Uterus (tissue), 4 donors: ENCODE data around the gene TNK1. TPM values are rescaled to one million over a fixed set of nuclear protein-coding genes. Genes with fewer than 3 reads are reported as not detected.

Experiments
- DNase-seq, 2 donors: peaks; one replicate each; pipeline ENCODE4 v3.0.0-alpha.2; 2019 to 2020
- H3K27ac ChIP-seq, 2 donors: fragments of 200-600 bp; sonication (generic); 1 replicate in 1 of 2; 2 replicates in 1 of 2; pipeline ENCODE4 v1.5.1; 2016 to 2018
- H3K27me3 ChIP-seq, 2 donors: fragments of 200-600 bp; sonication (generic); one replicate each; pipeline ENCODE4 v1.5.1; 2018 to 2019; ENCODE audit warnings: control low read depth in 1 of 2
- H3K36me3 ChIP-seq, 2 donors: fragments of 200-600 bp; sonication (generic); one replicate each; pipeline ENCODE4 v1.5.1; 2019; ENCODE audit warnings: control low read depth in 1 of 2
- H3K4me1 ChIP-seq, 2 donors: fragments of 200-600 bp; sonication (generic); one replicate each; pipeline ENCODE4 v1.5.1; 2018 to 2019; ENCODE audit warnings: control low read depth in 1 of 2
- H3K4me3 ChIP-seq, 2 donors: fragments of 200-600 bp; sonication (generic); 1 replicate in 1 of 2; 2 replicates in 1 of 2; pipeline ENCODE4 v1.5.1; 2018 to 2019; ENCODE audit warnings: mild to moderate bottlenecking in 1 of 2
- H3K9me3 ChIP-seq, 2 donors: fragments of 200-600 bp; sonication (generic); one replicate each; pipeline ENCODE4 v1.5.1; 2019; ENCODE audit warnings: control low read depth in 1 of 2
- POLR2A ChIP-seq, 2 donors: fragments of 450-650 bp; IDR thresholded peaks; one replicate each; pipeline ENCODE4 v1.6.1; 2016; ENCODE audit warnings: antibody characterized with exemption in 2 of 2, mild to moderate bottlenecking in 1 of 2, moderate library complexity in 1 of 2
- intact Hi-C: fragments of 100-400 bp; cut with DNase I; formaldehyde crosslinking; loops from one replicate; pipeline ENCODE4 v1.15.1; 2023; ENCODE audit warnings: low total_unique reads
- total RNA-seq, 4 donors: library from RNA; depleted of rRNA in 3 of 4; stranded (reverse); fragments of >200 nt in 3 of 4; gene quantifications; one replicate each; pipeline versions ENCODE4 v1.1.0 to v1.2.4, GENCODE V29; 2014 to 2023
- TF ChIP-seq, protein P1 (sequence below), 4 experiments: fragments of 200-600 bp in 2 of 4; fragments of 450-650 bp in 2 of 4; sonication (generic) in 2 of 4; IDR thresholded peaks; one replicate each; pipeline ENCODE4 v1.5.1; 2016 to 2019; ENCODE audit warnings: antibody characterized with exemption in 4 of 4, mild to moderate bottlenecking in 2 of 4, moderate library complexity in 1 of 4
- donor health status: DM: yes; HTN: yes; CAD: no.

The TNK1 gene
- total RNA-seq, 4 donors from 2014 or later, result 0.26 to 9.2 (median 1.8) TPM

DNA sequence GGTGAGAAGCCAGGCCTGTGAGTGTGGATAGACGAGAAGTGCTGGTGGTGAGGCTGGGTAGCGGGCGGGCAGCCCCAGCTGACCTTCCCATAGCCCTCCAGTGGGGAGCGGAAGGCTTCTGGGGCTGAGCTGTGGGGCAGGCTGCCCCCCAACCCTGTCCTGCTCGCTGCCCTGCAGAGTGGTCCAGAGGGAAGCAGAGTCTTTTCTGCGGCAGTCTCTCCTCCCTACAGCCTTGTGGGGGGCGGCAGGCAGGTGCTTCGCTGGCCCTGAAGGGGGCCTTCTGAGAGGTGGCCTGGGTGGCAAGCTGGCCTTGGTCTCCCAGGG is 30.5 kb downstream of the TNK1 start:
- intact Hi-C loops, result no loop called here
- DNase-seq, result no peak
- Histone ChIP-seq H3K4me3 (no peak overlapping the region), H3K27me3 (no peaks in the 10 kb centered on the region), H3K4me1 (no peaks in the 10 kb centered on the region), H3K9me3 (no peaks in the 10 kb centered on the region), H3K36me3 (no peaks in the 10 kb centered on the region), H3K27ac (no peak overlapping the region)
- no peak for TF ChIP-seq POLR2A (IDR thresholded peaks at IDR 0.05)
- TF ChIP-seq, protein P1, sequence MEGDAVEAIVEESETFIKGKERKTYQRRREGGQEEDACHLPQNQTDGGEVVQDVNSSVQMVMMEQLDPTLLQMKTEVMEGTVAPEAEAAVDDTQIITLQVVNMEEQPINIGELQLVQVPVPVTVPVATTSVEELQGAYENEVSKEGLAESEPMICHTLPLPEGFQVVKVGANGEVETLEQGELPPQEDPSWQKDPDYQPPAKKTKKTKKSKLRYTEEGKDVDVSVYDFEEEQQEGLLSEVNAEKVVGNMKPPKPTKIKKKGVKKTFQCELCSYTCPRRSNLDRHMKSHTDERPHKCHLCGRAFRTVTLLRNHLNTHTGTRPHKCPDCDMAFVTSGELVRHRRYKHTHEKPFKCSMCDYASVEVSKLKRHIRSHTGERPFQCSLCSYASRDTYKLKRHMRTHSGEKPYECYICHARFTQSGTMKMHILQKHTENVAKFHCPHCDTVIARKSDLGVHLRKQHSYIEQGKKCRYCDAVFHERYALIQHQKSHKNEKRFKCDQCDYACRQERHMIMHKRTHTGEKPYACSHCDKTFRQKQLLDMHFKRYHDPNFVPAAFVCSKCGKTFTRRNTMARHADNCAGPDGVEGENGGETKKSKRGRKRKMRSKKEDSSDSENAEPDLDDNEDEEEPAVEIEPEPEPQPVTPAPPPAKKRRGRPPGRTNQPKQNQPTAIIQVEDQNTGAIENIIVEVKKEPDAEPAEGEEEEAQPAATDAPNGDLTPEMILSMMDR (IDR thresholded peaks at IDR 0.05), result no peak

DNA sequence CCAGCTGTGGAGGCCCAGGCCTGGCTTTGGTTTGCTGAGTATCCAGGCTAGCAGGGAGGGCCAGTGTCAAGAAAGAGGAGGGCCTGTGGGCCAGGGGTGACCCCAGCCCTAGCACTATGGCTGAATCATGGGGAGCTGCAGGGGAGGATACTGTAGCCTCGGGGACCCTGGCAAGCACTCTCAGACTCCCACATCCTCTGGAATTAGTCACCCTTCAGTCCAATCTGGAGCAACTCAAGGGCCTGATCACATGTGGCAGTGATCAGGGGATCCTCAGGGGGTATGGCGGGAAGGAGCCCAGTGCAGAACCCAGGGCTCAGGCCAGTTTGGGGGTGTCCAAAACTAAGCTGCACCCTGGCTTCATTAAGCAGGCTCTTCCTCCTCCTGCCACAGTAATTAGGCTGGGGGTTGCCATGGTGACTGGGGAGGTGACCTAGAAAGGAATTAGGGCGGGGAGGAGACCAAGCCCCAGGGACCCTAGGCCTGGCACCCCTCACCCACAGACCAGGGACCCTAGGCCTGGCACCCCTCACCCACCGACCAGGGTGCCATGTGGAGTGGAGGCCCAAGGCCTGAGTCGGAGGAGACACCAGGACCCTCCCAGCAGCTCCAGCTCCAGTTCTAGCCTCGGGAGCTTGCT is 32.6 kb downstream of the TNK1 start:
- intact Hi-C loops, result no loop called here
- Histone ChIP-seq H3K4me1 (no peaks in the 10 kb centered on the region), H3K27me3 (no peaks in the 10 kb centered on the region), H3K36me3 (no peaks in the 10 kb centered on the region), H3K27ac (no peak overlapping the region), H3K9me3 (no peaks in the 10 kb centered on the region), H3K4me3 (no peak overlapping the region)
- no peak for DNase-seq
- TF ChIP-seq, protein P1 (IDR thresholded peaks at IDR 0.05), result no peak

DNA sequence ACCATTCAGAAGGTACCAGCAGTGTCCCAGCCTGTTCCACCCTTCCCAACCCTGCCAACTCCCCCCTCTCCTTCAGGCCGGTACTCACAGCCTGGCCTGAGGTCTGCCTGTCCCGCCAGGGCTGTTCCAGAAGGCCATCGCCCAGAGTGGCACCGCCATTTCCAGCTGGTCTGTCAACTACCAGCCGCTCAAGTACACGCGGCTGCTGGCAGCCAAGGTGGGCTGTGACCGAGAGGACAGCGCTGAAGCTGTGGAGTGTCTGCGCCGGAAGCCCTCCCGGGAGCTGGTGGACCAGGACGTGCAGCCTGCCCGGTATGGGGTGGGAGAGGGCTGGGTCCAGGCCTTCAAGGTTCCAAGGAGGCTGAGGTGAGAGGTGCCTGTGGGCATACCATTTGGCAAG is 33.9 kb downstream of the TNK1 start:
- H3K9me3 ChIP-seq, result no peaks in the 10 kb centered on the region
- DNase-seq, result no peak
- no peaks in the 10 kb centered on the region for H3K36me3 ChIP-seq
- intact Hi-C loops, result no loop called here
- H3K27me3 ChIP-seq, result no peaks in the 10 kb centered on the region
- no peak overlapping the region for H3K4me3 ChIP-seq
- no peak overlapping the region for H3K27ac ChIP-seq
- no peak for TF ChIP-seq POLR2A (IDR thresholded peaks at IDR 0.05)
- TF ChIP-seq, protein P1 (IDR thresholded peaks at IDR 0.05), result no peak
- H3K4me1 ChIP-seq, result no peaks in the 10 kb centered on the region

DNA sequence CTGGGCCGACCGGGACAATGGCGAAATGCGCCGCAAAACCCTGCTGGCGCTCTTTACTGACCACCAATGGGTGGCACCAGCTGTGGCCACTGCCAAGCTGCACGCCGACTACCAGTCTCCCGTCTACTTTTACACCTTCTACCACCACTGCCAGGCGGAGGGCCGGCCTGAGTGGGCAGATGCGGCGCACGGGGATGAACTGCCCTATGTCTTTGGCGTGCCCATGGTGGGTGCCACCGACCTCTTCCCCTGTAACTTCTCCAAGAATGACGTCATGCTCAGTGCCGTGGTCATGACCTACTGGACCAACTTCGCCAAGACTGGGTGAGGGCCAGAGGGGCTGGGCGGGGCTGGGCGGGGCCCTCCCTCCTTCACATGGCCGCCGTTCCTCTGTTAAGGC is 34.9 kb downstream of the TNK1 start:
- H3K4me3 ChIP-seq, result no peak overlapping the region
- TF ChIP-seq, protein P1 (IDR thresholded peaks at IDR 0.05), result no peak
- no peak for TF ChIP-seq POLR2A (IDR thresholded peaks at IDR 0.05)
- H3K27ac ChIP-seq, result no peak overlapping the region
- intact Hi-C loops, result no loop called here
- H3K36me3 ChIP-seq, result no peaks in the 10 kb centered on the region
- H3K27me3 ChIP-seq, result no peaks in the 10 kb centered on the region
- H3K9me3 ChIP-seq, result no peaks in the 10 kb centered on the region
- no peaks in the 10 kb centered on the region for H3K4me1 ChIP-seq
- no peak for DNase-seq

DNA sequence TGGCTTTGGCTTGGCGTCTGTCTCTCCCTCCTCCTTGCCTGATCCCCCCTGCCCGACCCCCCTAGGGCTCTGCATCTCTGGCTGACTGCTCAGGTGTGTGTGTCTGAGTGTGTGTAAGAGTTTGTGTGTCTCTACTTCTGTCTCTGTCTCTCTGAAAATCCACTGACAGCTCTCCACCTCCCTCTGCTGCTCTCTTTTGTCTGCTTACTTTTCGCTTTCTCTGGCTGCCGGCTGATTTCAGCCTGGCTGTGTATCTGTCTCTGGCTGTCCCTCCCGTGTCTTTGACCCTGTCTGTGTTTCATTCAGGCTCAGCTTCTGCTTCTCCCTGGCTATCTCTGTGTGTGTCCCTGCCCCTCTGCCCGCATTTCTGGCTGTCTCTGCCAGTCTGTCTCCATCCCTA is 35.4 kb downstream of the TNK1 start:
- H3K27ac ChIP-seq, result no peak overlapping the region

More for the DNA sequence above, 35.4 kb downstream of the TNK1 start:
- intact Hi-C loops, result no loop called here
- Histone ChIP-seq H3K36me3 (no peaks in the 10 kb centered on the region), H3K4me3 (no peak overlapping the region), H3K27me3 (no peaks in the 10 kb centered on the region), H3K9me3 (no peaks in the 10 kb centered on the region), H3K4me1 (no peaks in the 10 kb centered on the region)
- DNase-seq, result no peak
- no peak for TF ChIP-seq POLR2A (IDR thresholded peaks at IDR 0.05)
- TF ChIP-seq, protein P1 (IDR thresholded peaks at IDR 0.05), result no peak
